Measurements from ENCODE around the gene DEAF1.

DEAF1 gene

DNA sequence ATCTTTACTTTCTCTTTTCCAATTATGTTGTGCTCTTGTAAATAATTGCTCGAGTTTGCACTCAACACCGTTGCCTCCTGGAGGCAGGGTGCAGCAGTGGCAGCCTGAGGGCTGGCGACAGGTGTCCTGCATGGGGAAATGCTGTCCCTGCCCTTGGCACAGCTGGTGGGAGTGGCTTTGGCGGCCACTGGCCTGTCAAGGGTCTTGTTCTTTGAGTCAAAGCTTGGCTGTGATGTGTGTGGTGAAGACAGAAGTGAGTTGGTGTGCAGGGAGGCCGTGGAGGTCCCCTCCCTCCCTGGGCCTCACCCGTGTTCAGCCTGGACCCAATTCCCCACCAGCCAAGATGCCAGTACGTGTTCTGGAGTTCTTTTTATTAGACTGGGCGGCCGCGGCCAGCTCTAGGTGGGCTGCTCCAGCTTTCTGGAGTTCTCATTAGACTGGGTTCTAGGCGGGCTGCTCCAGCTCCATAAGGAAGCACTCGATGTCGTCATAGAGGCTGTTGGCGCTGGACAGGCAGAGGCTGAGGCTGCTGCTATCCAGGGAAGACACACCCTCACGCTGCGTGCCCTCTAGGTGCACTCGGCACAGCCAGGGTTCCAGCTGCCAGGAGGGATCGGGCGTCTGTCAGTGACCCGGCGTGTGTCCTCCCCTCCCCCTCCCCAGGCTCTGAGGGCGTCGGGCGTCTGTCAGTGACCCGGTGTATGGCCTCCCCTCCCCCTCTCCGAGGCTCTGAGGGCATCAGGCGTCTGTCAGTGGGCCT is 82.6 kb downstream of the DEAF1 start:
- peak; percentile 47 to 51 for DNase-seq
- no peak for TF ChIP-seq GATA1 (IDR thresholded peaks at IDR 0.05; ENCODE audit: low read depth, low read length)
- no peak for TF ChIP-seq POLR2A (IDR thresholded peaks at IDR 0.05; ENCODE audit: low read length)

DNA sequence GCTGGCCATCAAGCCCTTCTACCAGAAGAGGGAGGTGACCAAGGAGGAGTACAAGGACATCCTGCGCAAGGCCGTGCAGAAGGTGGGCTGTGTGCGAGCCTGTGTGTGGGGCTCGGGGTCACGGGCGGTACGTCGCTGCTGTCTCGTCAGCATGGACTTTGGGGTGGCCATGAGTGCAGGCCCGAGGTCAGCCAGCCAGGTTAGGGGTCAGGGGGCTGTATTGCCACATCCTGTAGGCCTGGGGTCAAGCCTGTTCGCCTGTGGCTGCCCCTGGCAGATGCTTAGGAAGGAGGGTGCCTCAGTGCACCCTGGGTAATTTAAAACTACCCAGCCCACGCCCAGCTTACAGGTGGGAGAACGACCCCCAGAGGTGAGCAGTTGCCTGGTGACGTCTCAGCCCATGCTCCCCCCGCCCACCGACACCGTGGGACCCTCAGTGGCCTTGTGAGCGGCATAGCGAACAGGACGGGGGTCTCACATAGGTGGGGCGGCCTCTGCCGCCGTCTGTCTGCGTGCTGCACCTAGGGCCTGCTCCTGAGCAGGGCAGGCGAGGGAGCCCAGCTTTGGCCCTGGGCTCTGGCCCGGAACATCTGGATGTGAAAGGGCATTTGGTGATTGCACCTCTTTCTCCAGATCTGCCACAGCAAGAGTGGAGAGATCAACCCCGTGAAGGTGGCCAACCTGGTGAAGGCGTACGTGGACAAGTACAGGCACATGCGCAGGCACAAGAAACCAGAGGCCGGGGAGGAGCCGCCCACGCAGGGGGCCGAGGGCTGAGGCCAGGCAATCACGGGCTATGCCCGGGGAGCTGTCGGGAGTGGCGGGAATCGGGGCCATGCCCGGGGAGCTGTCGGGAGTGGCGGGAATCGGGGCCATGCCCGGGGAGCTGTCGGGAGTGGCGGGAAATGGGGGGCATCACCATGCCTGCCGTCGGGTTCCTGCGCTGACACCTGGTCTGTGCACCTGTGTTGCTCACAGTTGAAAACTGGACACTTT is 83.7 kb downstream of the DEAF1 start:
- DNase-seq: no peak
- TF ChIP-seq POLR2A (IDR thresholded peaks at IDR 0.05; ENCODE audit: low read length) (no peak), GATA1 (IDR thresholded peaks at IDR 0.05; ENCODE audit: low read depth, low read length) (no peak)

DNA sequence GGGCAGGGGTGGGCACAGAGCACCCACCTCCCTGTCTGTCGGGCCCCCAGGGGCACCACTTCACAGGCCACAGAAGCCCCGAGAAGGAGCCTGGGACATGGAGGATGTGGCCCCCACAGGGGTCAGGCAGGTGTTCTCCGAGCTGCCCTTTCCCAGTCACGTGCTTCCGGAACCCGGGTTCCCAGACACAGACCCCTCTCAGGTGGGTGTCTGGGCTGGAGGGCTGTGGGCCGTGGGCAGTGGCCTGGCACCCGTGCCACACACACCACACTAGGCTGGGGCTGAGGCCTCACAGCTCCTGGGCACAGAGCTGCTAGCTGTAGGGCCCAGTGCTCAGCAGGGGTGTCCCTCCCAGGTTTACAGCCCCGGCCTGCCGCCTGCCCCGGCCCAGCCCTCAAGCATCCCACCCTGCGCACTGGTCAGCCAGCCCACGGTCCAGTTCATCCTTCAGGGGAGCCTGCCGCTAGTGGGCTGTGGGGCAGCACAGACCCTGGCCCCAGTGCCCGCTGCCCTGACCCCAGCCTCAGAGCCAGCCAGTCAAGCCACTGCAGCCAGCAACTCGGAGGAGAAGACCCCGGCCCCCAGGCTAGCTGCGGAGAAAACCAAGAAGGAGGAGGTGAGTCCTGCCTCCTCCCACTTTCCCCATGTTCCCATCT is 84.7 kb downstream of the DEAF1 start:
- TF ChIP-seq GATA1 (IDR thresholded peaks at IDR 0.05; ENCODE audit: low read depth, low read length) (no peak), POLR2A (IDR thresholded peaks at IDR 0.05; ENCODE audit: low read length) (no peak)
- DNase-seq: no peak

DNA sequence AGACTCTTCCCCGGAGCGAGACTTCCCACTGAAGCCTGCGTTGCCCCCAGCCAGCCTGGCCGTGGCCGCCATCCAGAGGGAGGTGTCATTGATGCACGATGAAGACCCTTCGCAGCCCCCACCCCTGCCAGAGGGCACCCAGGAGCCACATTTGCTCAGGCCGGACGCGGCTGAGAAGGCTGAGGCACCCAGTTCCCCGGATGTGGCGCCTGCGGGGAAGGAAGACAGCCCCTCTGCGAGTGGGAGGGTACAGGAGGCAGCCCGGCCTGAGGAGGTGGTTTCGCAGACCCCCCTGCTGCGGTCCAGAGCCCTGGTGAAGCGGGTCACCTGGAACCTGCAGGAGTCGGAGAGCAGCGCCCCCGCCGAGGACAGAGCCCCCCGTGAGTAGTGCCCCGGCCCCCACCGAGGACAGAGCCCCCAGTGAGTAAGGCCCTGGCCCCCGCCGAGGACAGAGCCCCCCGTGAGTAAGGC is 85.6 kb downstream of the DEAF1 start:
- DNase-seq: no peak
- no peak for TF ChIP-seq GATA1 (IDR thresholded peaks at IDR 0.05; ENCODE audit: low read depth, low read length)
- no peak for TF ChIP-seq POLR2A (IDR thresholded peaks at IDR 0.05; ENCODE audit: low read length)

DNA sequence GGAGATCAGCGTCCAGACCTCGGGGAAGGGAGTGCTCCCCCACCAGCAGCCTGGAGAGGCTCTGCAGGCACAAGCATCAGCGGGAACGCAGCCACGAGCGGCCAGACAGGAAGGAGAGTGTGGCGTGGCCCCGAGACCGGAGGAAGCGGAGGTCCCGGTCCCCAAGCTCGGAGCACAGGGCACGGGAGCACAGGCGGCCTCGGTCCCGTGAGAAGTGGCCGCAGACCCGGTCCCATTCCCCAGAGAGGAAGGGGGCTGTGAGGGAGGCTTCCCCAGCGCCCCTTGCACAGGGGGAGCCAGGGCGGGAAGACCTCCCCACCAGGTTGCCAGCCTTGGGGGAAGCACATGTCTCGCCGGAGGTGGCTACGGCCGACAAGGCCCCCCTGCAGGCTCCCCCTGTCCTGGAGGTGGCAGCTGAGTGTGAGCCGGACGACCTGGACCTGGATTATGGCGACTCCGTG is 86.2 kb downstream of the DEAF1 start:
- DNase-seq: no peak

DNA sequence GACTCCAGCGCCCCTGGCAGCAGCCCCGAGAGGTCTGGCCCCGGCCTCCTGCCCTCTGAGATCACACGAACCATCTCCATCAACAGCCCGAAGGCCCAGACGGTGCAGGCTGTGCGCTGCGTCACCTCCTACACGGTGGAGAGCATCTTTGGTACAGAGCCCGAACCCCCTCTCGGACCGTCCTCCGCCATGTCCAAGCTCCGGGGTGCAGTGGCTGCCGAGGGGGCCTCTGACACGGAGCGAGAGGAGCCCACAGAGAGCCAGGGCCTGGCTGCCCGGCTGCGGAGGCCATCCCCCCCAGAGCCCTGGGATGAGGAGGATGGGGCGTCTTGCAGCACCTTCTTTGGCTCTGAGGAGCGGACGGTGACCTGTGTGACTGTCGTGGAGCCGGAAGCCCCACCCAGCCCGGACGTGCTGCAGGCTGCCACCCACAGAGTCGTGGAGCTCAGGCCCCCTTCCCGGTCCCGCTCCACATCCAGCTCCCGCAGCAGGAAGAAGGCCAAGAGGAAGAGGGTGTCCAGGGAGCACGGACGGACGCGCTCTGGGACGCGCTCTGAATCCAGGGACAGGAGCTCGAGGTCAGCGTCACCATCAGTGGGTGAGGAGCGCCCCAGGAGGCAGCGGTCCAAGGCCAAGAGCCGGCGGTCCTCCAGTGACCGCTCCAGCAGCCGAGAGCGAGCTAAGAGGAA is 86.9 kb downstream of the DEAF1 start:
- TF ChIP-seq POLR2A (IDR thresholded peaks at IDR 0.05; ENCODE audit: low read length): no peak
- TF ChIP-seq GATA1 (IDR thresholded peaks at IDR 0.05; ENCODE audit: low read depth, low read length): no peak
- DNase-seq: no peak

More for the DNA sequence above, 86.2 kb downstream of the DEAF1 start:
- TF ChIP-seq POLR2A (IDR thresholded peaks at IDR 0.05; ENCODE audit: low read length) (no peak), GATA1 (IDR thresholded peaks at IDR 0.05; ENCODE audit: low read depth, low read length) (no peak)

DNA sequence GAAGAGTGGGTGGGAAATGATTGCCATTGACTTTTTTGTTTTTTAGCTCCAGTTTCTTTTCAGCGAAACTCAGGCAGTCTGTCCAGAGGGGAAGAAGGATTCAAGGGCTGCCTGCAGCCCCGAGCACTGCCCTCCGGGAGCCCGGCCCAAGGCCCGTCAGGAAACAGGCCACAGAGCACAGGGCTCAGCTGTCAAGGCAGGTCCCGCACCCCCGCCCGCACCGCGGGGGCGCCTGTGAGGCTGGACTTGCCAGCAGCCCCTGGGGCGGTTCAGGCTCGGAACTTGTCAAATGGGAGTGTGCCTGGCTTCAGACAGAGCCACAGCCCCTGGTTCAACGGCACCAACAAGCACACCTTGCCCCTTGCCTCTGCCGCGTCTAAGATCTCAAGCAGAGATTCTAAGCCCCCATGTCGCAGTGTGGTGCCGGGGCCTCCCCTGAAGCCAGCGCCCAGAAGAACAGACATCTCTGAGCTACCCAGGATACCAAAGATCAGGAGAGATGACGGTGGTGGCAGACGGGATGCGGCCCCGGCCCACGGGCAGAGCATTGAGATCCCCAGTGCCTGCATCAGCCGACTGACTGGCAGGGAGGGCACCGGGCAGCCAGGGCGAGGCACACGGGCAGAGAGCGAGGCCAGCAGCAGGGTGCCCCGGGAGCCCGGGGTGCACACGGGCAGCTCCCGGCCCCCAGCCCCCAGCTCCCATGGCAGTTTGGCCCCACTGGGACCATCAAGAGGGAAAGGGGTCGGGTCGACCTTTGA is 87.8 kb downstream of the DEAF1 start:
- TF ChIP-seq POLR2A (IDR thresholded peaks at IDR 0.05; ENCODE audit: low read length) (no peak), GATA1 (IDR thresholded peaks at IDR 0.05; ENCODE audit: low read depth, low read length) (no peak)
- DNase-seq: no peak

DNA sequence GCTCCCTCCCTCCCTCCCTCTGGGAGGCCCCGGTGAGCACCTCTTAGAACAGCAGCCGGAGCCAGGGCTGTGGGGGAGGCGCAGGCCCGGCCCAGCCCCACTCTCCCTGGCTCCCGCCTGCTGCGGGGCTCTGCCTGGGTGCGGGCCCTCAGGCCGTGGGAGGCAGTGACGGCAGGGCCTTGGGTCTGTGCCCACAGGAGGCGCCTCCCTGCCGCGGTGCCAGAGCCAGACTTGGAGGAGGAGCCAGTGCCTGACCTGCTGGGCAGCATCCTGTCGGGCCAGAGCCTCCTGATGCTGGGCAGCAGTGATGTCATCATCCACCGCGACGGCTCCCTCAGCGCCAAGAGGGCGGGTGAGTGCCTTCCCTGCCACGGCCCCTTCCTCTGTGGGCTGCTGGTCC is 88.8 kb downstream of the DEAF1 start:
- DNase-seq: peak in 1 of 2 experiments; percentile 31
- TF ChIP-seq POLR2A (IDR thresholded peaks at IDR 0.05; ENCODE audit: low read length) (no peak), GATA1 (IDR thresholded peaks at IDR 0.05; ENCODE audit: low read depth, low read length) (no peak)

DNA sequence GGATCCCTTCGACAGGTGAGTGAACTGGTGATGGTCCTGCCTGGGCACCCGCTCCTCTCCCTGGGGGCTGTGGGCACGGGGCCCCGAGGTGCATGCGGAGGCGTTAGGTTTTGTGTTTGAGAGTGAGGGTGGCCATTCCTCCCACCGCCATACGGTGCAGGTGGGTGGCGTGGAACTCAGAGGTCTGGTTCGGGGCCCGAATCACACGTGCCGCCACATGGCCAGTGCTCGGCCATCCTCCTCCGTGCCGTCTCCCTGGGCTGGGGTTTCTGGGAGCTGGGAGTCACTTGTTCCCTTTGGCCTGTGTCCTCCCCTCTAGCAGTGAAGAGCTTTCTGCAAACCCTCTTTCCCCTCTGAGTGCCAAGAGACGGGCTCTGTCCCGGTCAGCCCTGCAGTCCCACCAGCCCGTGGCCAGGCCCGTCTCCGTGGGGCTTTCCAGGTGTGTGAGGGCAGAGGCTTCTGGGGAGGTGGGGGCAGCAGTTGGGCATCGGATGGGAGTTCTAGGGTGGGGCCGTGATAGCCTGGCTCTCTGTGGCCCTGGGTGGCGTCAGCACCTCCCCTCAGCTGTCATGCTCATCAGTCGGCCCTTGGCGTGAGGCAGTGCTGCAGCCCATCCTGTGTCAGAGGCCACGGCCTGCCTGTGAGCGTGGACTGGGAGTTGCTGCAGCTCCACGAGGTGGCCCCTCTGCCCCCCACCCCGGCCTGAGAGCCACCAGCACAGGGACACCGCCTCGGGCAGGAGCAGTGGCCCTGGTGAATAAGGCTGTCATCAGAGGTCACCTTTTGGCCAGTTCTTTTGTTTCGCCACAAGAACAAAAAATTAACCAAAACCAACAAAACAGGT is 89.5 kb downstream of the DEAF1 start:
- no peak for DNase-seq
- TF ChIP-seq GATA1 (IDR thresholded peaks at IDR 0.05; ENCODE audit: low read depth, low read length) (no peak), POLR2A (IDR thresholded peaks at IDR 0.05; ENCODE audit: low read length) (no peak)

DNA sequence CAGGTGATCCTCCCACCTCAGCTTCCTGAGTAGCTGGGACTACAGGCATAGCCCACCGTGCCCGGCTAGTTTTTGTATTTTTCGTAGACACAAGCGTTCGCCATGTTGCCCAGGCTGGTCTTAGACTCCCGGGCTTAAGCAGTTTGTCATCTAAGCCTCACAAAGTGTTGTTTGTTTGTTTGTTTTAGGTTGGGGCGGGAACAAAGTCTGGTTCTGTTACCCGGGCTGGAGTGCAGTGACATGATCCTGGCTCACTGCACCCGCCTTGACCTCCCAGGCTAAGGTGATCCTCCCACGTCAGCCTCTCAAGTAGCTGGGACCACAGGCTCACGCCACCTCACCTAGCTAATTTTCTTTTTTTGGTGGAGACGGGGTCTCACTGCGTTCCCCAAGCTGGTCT is 91.9 kb downstream of the DEAF1 start:
- TF ChIP-seq POLR2A (IDR thresholded peaks at IDR 0.05; ENCODE audit: low read length) (no peak), GATA1 (IDR thresholded peaks at IDR 0.05; ENCODE audit: low read depth, low read length) (no peak)
- no peak for DNase-seq

DNA sequence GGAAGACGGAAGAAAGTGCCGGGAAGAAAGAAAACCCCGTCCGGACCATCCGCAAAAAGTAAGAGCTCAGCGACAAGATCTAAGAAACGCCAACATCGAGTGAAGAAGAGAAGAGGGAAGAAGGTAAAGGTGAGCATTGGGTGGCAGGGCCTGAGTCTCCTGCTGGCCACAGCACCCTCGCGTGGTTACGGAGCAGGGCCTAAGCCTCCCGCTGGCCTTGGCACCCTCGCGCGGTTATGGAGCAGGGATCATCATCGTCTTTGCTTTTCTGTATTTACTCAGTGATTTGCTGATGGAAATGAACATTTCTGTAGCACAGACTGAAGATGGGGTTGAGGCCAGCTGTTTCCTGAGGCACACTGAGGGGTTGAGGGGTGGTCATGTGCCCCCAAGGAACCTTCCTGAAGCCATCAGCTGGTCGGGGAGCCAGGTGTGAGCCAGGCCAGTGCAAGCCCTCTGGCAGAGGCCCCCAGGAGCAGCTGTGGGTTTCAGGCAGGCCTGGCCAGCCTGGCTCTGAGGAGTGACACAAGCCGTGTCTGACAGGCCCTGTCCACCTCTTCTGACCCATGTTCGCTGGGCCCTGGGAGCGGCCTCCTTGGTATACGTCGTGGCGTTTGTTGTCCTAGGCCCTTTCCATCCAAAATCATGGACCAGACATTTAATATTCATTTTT is 93.3 kb downstream of the DEAF1 start:
- no peak for DNase-seq
- TF ChIP-seq POLR2A (IDR thresholded peaks at IDR 0.05; ENCODE audit: low read length) (no peak), GATA1 (IDR thresholded peaks at IDR 0.05; ENCODE audit: low read depth, low read length) (no peak)
